A549 (cell line): Measurements from ENCODE around the gene PTPN9. TPM values are rescaled to one million over a fixed set of nuclear protein-coding genes. Genes with fewer than 3 reads are reported as not detected.
A peak's percentile ranks its signal among the peaks of the same experiment; 100 is the strongest.

Source experiments
- ATAC-seq, 2 experiments: fragments of 200-7000 bp in 1 of 2; fragments of >200 bp in 1 of 2; cut with Nextera tagmentation in 1 of 2; cut with Tn5 transposase in 1 of 2; 3 replicates each; pipeline versions ENCODE4 v1.8.0 to v1.9.1; 2018 to 2020; ENCODE audit warnings: mild to moderate bottlenecking in 1 of 2, moderate library complexity in 1 of 2
- CTCF ChIA-PET: fragments of 300-600 bp; sonication (Branson Sonifier 250); formaldehyde crosslinking; extraction: SDS; loops from one replicate; lab custom pipeline; 2021; ENCODE audit warnings: antibody characterized with exemption, inconsistent platforms; lab: Yijun Ruan, JAX
- POLR2A ChIA-PET: fragments of 350-600 bp; formaldehyde crosslinking; extraction: SDS; loops from one replicate; lab custom pipeline; 2021; ENCODE audit warnings: antibody characterized with exemption, inconsistent platforms; lab: Yijun Ruan, JAX
- DNase-seq, 2 experiments: peaks; one replicate each; pipeline versions ENCODE4 v3.0.0 to v3.0.0-alpha.2; 2011 to 2016; ENCODE audit warnings: low read depth in 1 of 2, low spot score in 1 of 2
- FAIRE-seq: peaks from 2 replicates; lab custom pipeline; 2011; peaks lifted over from hg19 to GRCh38; lab: Jason Lieb, UNC
- H3K27ac ChIP-seq, 2 experiments: fragments of >200 bp; sonication (Bioruptor Twin); formaldehyde crosslinking; 3 replicates each; pipeline ENCODE4 v1.5.1; 2016 to 2017
- H3K4me1 ChIP-seq: fragments of >200 bp; sonication (Bioruptor Twin); formaldehyde crosslinking; 3 replicates; pipeline ENCODE4 v1.6.1; 2016
- H3K4me2 ChIP-seq: fragments of >200 bp; sonication (Bioruptor Twin); formaldehyde crosslinking; 3 replicates; pipeline ENCODE4 v1.6.1; 2016
- H3K4me3 ChIP-seq: fragments of >200 bp; sonication (Bioruptor Twin); formaldehyde crosslinking; 3 replicates; pipeline ENCODE4 v1.5.1; 2016
- H3K9me3 ChIP-seq: fragments of >200 bp; sonication (Bioruptor Twin); formaldehyde crosslinking; 3 replicates; pipeline ENCODE4 v1.6.1; 2016
- CBX8 ChIP-seq: fragments of 200-600 bp; sonication (generic); IDR thresholded peaks from 2 replicates; pipeline ENCODE4 v1.6.1; 2016
- CEBPB ChIP-seq, 2 experiments: fragments of >200 bp in 1 of 2; sonication (Bioruptor Twin) in 1 of 2; formaldehyde crosslinking in 1 of 2; IDR thresholded peaks; 2 replicates each; pipeline ENCODE4 v1.6.1; 2012 to 2016
- CHD2 ChIP-seq: fragments of 150-350 bp; IDR thresholded peaks from 2 replicates; pipeline ENCODE4 v1.6.1; 2014; ENCODE audit warnings: low read length; ENCODE audit not compliant: partially characterized antibody
- EHF ChIP-seq: fragments of 250-450 bp; sonication (Bioruptor Pico); IDR thresholded peaks from 2 replicates; pipeline ENCODE4 v1.5.0; 2020; ENCODE audit warnings: mild to moderate bottlenecking
- FOSL2 ChIP-seq, 2 experiments: fragments of 450-650 bp in 1 of 2; fragments of >200 bp in 1 of 2; sonication (Bioruptor Twin) in 1 of 2; formaldehyde crosslinking; IDR thresholded peaks; 2 replicates each; pipeline versions ENCODE4 v1.5.0 to v1.6.1; 2016 to 2020; ENCODE audit warnings: mild to moderate bottlenecking in 1 of 2, moderate library complexity in 1 of 2
- HEYL ChIP-seq: fragments of 250-450 bp; sonication (Bioruptor Pico); IDR thresholded peaks from 2 replicates; pipeline ENCODE4 v1.8.0; 2021; ENCODE audit warnings: mild to moderate bottlenecking, moderate library complexity
- HOXA7 ChIP-seq: fragments of 250-450 bp; sonication (Bioruptor Pico); IDR thresholded peaks from 2 replicates; pipeline ENCODE4 v1.5.0; 2020; ENCODE audit warnings: mild to moderate bottlenecking, moderate library complexity
- HOXB13 ChIP-seq: fragments of 250-450 bp; sonication (Bioruptor Pico); IDR thresholded peaks from 2 replicates; pipeline ENCODE4 v1.5.0; 2020; ENCODE audit warnings: low read depth, mild to moderate bottlenecking, moderate library complexity
- JUNB ChIP-seq: fragments of >200 bp; sonication (Bioruptor Twin); formaldehyde crosslinking; IDR thresholded peaks from 2 replicates; pipeline ENCODE4 v1.6.1; 2016
- KDM5A ChIP-seq: fragments of 200-600 bp; sonication (generic); IDR thresholded peaks from 2 replicates; pipeline ENCODE4 v1.6.1; 2016; ENCODE audit warnings: antibody characterized with exemption, mild to moderate bottlenecking
- RAD21 ChIP-seq, 2 experiments: fragments of >200 bp in 1 of 2; sonication (Bioruptor Twin) in 1 of 2; formaldehyde crosslinking in 1 of 2; IDR thresholded peaks in 1 of 2; conservative IDR thresholded peaks in 1 of 2; 2 replicates in 1 of 2; 3 replicates in 1 of 2; pipeline ENCODE4 v1.6.1; 2012 to 2018; ENCODE audit warnings: inconsistent platforms in 1 of 2
- RFX5 ChIP-seq: fragments of 450-650 bp; IDR thresholded peaks from 2 replicates; pipeline ENCODE4 v1.7.1; 2014; ENCODE audit warnings: antibody characterized with exemption, mild to moderate bottlenecking, moderate library complexity
- RNF2 ChIP-seq: fragments of 200-600 bp; sonication (generic); IDR thresholded peaks from 2 replicates; pipeline ENCODE4 v1.6.1; 2016; ENCODE audit warnings: low read depth, mild to moderate bottlenecking, antibody characterized with exemption, moderate library complexity, borderline replicate concordance
- TFCP2L1 ChIP-seq: fragments of 250-450 bp; sonication (Bioruptor Pico); IDR thresholded peaks from 2 replicates; pipeline ENCODE4 v1.5.0; 2021; ENCODE audit warnings: mild to moderate bottlenecking
- ZFP36 ChIP-seq: fragments of 450-650 bp; IDR thresholded peaks from 2 replicates; pipeline ENCODE4 v1.6.1; 2014; ENCODE audit warnings: borderline replicate concordance; ENCODE audit not compliant: partially characterized antibody
- ZNF302 ChIP-seq: fragments of 250-450 bp; sonication (Bioruptor Pico); IDR thresholded peaks from 2 replicates; pipeline ENCODE4 v1.9.0; 2021; ENCODE audit warnings: inconsistent platforms, mild to moderate bottlenecking, moderate library complexity
- WGBS: methylation state at CpG from one replicate; pipeline ENCODE4 v1.1.6; 2017; ENCODE audit errors: missing lambda C conversion rate; 5-methylcytosine and 5-hydroxymethylcytosine counted together
- polyA plus RNA-seq, 4 experiments: library from polyadenylated mRNA; depleted of rRNA in 3 of 4; stranded (reverse); fragments of >200 nt; fragmentation: RNase III in 1 of 4; extraction: RNeasy Plus Mini Kit Qiagen cat#74134 plus additional on column Dnase treatment in 1 of 4; gene quantifications; 2 replicates in 3 of 4; 3 replicates in 1 of 4; pipeline ENCODE4 v1.2.3, GENCODE V29; 2011 to 2017
- TF ChIP-seq, protein P1 (sequence below): fragments of >200 bp; sonication (Bioruptor Twin); formaldehyde crosslinking; IDR thresholded peaks from 3 replicates; pipeline ENCODE4 v1.5.1; 2016
- TF ChIP-seq, protein P2 (sequence below): fragments of 250-450 bp; sonication (Bioruptor Pico); IDR thresholded peaks from 2 replicates; pipeline ENCODE4 v1.5.0; 2020; ENCODE audit warnings: low read depth, mild to moderate bottlenecking, moderate library complexity
- TF ChIP-seq, protein P3 (sequence below): fragments of 450-650 bp; IDR thresholded peaks from 2 replicates; pipeline ENCODE4 v1.6.1; 2014; ENCODE audit warnings: antibody characterized with exemption
- TF ChIP-seq, protein P4 (sequence below): fragments of 150-350 bp; IDR thresholded peaks from 2 replicates; pipeline ENCODE4 v1.6.1; 2014; ENCODE audit warnings: low read depth, mild to moderate bottlenecking, low read length
- TF ChIP-seq, protein P5 (sequence below): IDR thresholded peaks from 2 replicates; pipeline ENCODE4 v1.6.1; 2012; ENCODE audit warnings: low read depth, borderline replicate concordance

Gene PTPN9
- polyA plus RNA-seq, 2 of the 4 experiments (the other 2 are of a cell fraction), result 29.5 to 60.2 TPM

DNA sequence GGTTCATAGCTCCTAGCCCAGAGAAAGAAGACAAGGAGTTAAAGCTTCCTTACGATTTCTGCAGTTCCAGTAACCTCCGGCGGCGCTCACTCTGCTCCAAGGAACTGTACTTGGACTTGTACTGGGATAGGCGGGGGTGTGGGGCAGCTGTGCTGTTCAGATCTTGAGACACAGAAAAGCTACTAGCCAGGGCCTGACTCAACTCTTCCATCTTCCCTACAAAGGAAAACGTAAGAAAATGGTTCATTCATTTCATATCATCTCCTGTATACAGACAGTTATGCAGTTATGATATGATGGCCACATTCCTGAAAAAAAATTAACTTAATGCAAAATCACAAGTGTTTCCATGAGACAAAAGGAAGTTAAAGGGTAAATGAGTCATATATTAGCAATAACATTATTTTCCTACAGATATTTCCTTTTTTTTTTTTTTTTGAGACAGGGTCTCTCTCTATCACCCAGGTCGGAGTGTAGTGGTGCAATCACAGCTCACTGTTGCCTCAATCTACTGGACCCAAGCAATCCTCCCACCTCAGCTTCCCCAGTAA is 41.8 kb upstream of the PTPN9 start:
- H3K4me3 ChIP-seq, result no peak overlapping the region
- CTCF ChIA-PET, result interaction anchor here (1.1 to 3.8 kb wide), 7 partner anchors 15 to 253 kb away, joined by 3 to 22 read pairs (median 8); partner anchors contain the start of genes MAN2C1 and SNX33
- no peak for TF ChIP-seq HOXB13 (CRISPR knock-in tag)
- TF ChIP-seq CBX8, result no peak
- TF ChIP-seq EHF (CRISPR knock-in tag), result no peak
- no peak for TF ChIP-seq HOXA7 (CRISPR knock-in tag)
- TF ChIP-seq HEYL (CRISPR knock-in tag), result no peak
- no peak for TF ChIP-seq CHD2
- TF ChIP-seq, protein P1, sequence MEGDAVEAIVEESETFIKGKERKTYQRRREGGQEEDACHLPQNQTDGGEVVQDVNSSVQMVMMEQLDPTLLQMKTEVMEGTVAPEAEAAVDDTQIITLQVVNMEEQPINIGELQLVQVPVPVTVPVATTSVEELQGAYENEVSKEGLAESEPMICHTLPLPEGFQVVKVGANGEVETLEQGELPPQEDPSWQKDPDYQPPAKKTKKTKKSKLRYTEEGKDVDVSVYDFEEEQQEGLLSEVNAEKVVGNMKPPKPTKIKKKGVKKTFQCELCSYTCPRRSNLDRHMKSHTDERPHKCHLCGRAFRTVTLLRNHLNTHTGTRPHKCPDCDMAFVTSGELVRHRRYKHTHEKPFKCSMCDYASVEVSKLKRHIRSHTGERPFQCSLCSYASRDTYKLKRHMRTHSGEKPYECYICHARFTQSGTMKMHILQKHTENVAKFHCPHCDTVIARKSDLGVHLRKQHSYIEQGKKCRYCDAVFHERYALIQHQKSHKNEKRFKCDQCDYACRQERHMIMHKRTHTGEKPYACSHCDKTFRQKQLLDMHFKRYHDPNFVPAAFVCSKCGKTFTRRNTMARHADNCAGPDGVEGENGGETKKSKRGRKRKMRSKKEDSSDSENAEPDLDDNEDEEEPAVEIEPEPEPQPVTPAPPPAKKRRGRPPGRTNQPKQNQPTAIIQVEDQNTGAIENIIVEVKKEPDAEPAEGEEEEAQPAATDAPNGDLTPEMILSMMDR, result no peak
- no peak for TF ChIP-seq JUNB
- no peak for TF ChIP-seq FOSL2 (IDR thresholded peaks at IDR 0.05)
- TF ChIP-seq FOSL2 (CRISPR knock-in tag; IDR thresholded peaks at IDR 0.05), result no peak; the same call in 1 of the 2 replicates
- TF ChIP-seq RNF2, result no peak
- TF ChIP-seq TFCP2L1 (CRISPR knock-in tag), result no peak
- TF ChIP-seq, protein P2, sequence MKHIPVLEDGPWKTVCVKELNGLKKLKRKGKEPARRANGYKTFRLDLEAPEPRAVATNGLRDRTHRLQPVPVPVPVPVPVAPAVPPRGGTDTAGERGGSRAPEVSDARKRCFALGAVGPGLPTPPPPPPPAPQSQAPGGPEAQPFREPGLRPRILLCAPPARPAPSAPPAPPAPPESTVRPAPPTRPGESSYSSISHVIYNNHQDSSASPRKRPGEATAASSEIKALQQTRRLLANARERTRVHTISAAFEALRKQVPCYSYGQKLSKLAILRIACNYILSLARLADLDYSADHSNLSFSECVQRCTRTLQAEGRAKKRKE (CRISPR knock-in tag), result no peak
- DNase-seq, result peak in 1 of 2 experiments; percentile 41
- peak overlapping the region in 1 of 2 experiments; percentile 61; a peak in 2 of 6 replicates for H3K27ac ChIP-seq
- H3K4me2 ChIP-seq, result peak overlapping the region; percentile 1; the same call in 1 of the 3 replicates
- 80% methylated on average over 7 of the region's 7 CpGs for WGBS
- POLR2A ChIA-PET, result interaction anchor here (0.7 to 1.1 kb wide), 2 partner anchors 19 to 42 kb away, joined by 3 to 4 read pairs; partner anchors contain the start of genes IMP3 and PTPN9
- FAIRE-seq, result no peak
- H3K9me3 ChIP-seq, result no peaks in the 10 kb centered on the region
- no peak for ATAC-seq
- peaks cover 16% of the 10 kb centered on the region; the same call in 2 of the 3 replicates for H3K4me1 ChIP-seq

DNA sequence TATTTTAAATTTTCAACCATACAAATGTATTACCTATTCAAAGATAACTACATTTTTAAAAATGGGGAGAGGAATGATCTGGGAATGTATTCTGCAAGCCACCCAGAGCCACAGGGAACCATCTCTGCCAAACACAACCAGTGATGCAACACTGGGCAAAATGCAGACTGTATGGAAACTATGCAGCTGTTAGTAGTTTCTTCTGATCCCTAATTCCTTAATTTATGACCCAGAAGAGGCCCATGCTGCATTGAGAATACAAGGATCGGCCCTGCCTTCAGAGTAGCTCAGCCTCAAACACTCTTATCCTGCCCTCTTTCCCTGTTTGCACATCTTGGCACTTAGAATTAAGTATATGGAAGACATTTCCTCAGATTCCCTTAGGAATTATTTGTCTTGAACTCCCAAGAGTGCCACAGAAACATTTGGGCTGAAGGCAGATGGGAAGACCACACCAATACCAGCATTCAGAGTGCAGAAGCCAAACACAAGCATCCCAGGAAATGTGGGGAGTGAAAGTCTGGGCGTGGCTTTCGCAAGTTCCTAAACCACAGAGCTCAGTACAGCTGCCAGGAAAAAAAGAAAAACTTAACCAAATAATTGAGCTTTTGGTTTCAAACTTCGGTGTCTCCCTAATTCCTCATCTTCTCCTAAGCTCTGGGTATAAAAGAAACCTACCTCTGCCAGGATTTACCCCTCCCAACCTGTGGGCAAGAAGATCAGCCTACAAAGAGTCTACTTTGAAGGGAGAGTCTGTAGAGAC is 41.1 kb upstream of the PTPN9 start:
- ChIA-PET POLR2A (interaction anchor here (0.7 to 1.1 kb wide), 2 partner anchors 20 to 41 kb away, joined by 3 to 4 read pairs; partner anchors contain the start of genes IMP3 and PTPN9), CTCF (interaction anchor here (0.6 to 3.8 kb wide), 11 partner anchors 15 to 254 kb away, joined by 3 to 22 read pairs (median 7); partner anchors contain the start of genes IMP3, MAN2C1, PTPN9 and SNX33)
- H3K4me2 ChIP-seq, result peak overlapping the region; percentile 1; the same call in 1 of the 3 replicates
- H3K9me3 ChIP-seq, result no peaks in the 10 kb centered on the region
- peak overlapping the region in 1 of 2 experiments; percentile 61; a peak in 2 of 6 replicates for H3K27ac ChIP-seq
- TF ChIP-seq RFX5, result no peak
- no peak for TF ChIP-seq RAD21 (conservative IDR thresholded peaks at IDR 0.05 in 1 of 2, IDR thresholded peaks at IDR 0.05 in 1 of 2)
- TF ChIP-seq ZFP36, result no peak
- TF ChIP-seq, protein P3, sequence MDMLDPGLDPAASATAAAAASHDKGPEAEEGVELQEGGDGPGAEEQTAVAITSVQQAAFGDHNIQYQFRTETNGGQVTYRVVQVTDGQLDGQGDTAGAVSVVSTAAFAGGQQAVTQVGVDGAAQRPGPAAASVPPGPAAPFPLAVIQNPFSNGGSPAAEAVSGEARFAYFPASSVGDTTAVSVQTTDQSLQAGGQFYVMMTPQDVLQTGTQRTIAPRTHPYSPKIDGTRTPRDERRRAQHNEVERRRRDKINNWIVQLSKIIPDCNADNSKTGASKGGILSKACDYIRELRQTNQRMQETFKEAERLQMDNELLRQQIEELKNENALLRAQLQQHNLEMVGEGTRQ, result no peak
- ATAC-seq (no peak), DNase-seq (no peak), FAIRE-seq (no peak)
- H3K4me3 ChIP-seq, result no peak overlapping the region
- WGBS, result 86% methylated on average over 4 of the region's 4 CpGs
- peaks cover 16% of the 10 kb centered on the region; the same call in 2 of the 3 replicates for H3K4me1 ChIP-seq

DNA sequence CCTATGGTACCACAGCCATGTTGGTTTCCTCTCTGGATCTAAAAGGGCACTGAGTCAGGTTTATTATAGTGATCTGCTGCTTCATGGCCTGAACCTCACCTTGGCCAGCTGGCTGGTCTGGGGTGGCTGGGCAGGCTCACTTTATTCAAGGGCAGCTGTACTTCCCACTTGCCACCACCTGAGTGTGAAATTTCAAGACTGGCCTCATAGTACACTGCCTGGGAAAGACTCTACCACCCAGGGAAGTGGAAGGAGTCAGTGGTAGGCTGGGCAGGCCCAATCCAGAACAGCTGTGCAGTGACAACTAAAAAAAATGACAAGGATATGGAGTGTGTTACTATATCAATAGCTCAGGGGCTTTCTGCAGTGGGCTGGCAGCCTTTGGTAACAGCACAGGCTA is 37.7 kb upstream of the PTPN9 start:
- FAIRE-seq, result no peak
- no peak for DNase-seq
- POLR2A ChIA-PET, result interaction anchor here (1.1 kb wide), 1 partner anchor 9 kb away, joined by 4 read pairs; the partner anchor contains the start of gene SNUPN
- TF ChIP-seq JUNB (no peak), CEBPB (IDR thresholded peaks at IDR 0.05) (no peak), KDM5A (no peak), CHD2 (no peak), ZNF302 (no peak), ZFP36 (no peak), FOSL2 (IDR thresholded peaks at IDR 0.05) (no peak), FOSL2 (CRISPR knock-in tag; IDR thresholded peaks at IDR 0.05) (no peak), RFX5 (no peak)
- TF ChIP-seq, protein P2 (CRISPR knock-in tag), result no peak
- TF ChIP-seq, protein P3, result no peak
- TF ChIP-seq, protein P4, sequence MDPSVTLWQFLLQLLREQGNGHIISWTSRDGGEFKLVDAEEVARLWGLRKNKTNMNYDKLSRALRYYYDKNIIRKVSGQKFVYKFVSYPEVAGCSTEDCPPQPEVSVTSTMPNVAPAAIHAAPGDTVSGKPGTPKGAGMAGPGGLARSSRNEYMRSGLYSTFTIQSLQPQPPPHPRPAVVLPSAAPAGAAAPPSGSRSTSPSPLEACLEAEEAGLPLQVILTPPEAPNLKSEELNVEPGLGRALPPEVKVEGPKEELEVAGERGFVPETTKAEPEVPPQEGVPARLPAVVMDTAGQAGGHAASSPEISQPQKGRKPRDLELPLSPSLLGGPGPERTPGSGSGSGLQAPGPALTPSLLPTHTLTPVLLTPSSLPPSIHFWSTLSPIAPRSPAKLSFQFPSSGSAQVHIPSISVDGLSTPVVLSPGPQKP, result no peak
- TF ChIP-seq, protein P5, sequence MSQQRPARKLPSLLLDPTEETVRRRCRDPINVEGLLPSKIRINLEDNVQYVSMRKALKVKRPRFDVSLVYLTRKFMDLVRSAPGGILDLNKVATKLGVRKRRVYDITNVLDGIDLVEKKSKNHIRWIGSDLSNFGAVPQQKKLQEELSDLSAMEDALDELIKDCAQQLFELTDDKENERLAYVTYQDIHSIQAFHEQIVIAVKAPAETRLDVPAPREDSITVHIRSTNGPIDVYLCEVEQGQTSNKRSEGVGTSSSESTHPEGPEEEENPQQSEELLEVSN, result no peak

More for the DNA sequence above, 37.7 kb upstream of the PTPN9 start:
- H3K4me3 ChIP-seq, result no peak overlapping the region
- no peak overlapping the region for H3K4me2 ChIP-seq
- CTCF ChIA-PET, result interaction anchor here (0.6 to 1.1 kb wide), 3 partner anchors 24 to 249 kb away, joined by 3 to 4 read pairs (median 3); no protein-coding TSS in a partner anchor
- peaks cover 13% of the 10 kb centered on the region; the same call in 2 of the 3 replicates for H3K4me1 ChIP-seq
- no peak overlapping the region for H3K27ac ChIP-seq
- ATAC-seq, result peak; percentile 49 to 71; a peak in 5 of 6 replicates
- no peaks in the 10 kb centered on the region for H3K9me3 ChIP-seq
